ENCODE data around the gene ADAMTS10.

Gene ADAMTS10

GRCh38 chr19:8631425-8631819 lies 20.9 kb upstream of the ADAMTS10 start:
- peak; percentile 4; the same call in 1 of the 2 replicates for TF ChIP-seq NFIC (IDR thresholded peaks at IDR 0.05)
- no peak; the same call in 1 of the 2 replicates for TF ChIP-seq TEAD4 (IDR thresholded peaks at IDR 0.05)
- peak; percentile 21 for TF ChIP-seq TCF12 (IDR thresholded peaks at IDR 0.05; ENCODE audit: low read depth)

GRCh38 chr19:8630796-8631424 lies 20.4 kb upstream of the ADAMTS10 start:
- peak; percentile 67 for TF ChIP-seq TEAD4 (IDR thresholded peaks at IDR 0.05)
- no peak for TF ChIP-seq CREB1 (IDR thresholded peaks at IDR 0.05; ENCODE audit: low read depth)
- peak; percentile 76 for TF ChIP-seq EP300 (IDR thresholded peaks at IDR 0.05; ENCODE audit: borderline replicate concordance)
- TF ChIP-seq FOXM1 (IDR thresholded peaks at IDR 0.05; ENCODE audit: borderline replicate concordance, low read depth) = 0 out of 2 replicates have a peak, but pooled peaks have one; percentile 47
- TF ChIP-seq NFIC (IDR thresholded peaks at IDR 0.05) = peak; percentile 80
- TF ChIP-seq TCF12 (IDR thresholded peaks at IDR 0.05; ENCODE audit: low read depth) = peak; percentile 84

GRCh38 chr19:8629996-8630683 lies 19.6 kb upstream of the ADAMTS10 start, which contains the start of gene NFILZ:
Gene NFILZ (plus strand): TSS chr19:8630633. CDS start chr19:8676766, 46,133 bp downstream.
- TF ChIP-seq TAF1 (IDR thresholded peaks at IDR 0.05; ENCODE audit: low read depth) (no peak), REST (IDR thresholded peaks at IDR 0.05; ENCODE audit: low read depth) (no peak), ZBTB7A (IDR thresholded peaks at IDR 0.05; ENCODE audit: low read depth) (no peak), CREB1 (IDR thresholded peaks at IDR 0.05; ENCODE audit: low read depth) (no peak), TEAD4 (IDR thresholded peaks at IDR 0.05) (no peak), MAX (IDR thresholded peaks at IDR 0.05) (no peak), EP300 (IDR thresholded peaks at IDR 0.05; ENCODE audit: borderline replicate concordance) (no peak), USF1 (IDR thresholded peaks at IDR 0.05) (no peak), TCF12 (IDR thresholded peaks at IDR 0.05; ENCODE audit: low read depth) (no peak), FOXM1 (IDR thresholded peaks at IDR 0.05; ENCODE audit: borderline replicate concordance, low read depth) (no peak), RAD21 (IDR thresholded peaks at IDR 0.05; ENCODE audit: low read depth) (no peak)

- no peak for TF ChIP-seq CREB1 (IDR thresholded peaks at IDR 0.05; ENCODE audit: low read depth)
- no peak for TF ChIP-seq EGR1 (IDR thresholded peaks at IDR 0.05)
Measured at GRCh38 chr19:8629184-8629583, 18.7 kb upstream of the ADAMTS10 start.

GRCh38 chr19:8626842-8627241 lies 16.3 kb upstream of the ADAMTS10 start:
- TF ChIP-seq NFIC (IDR thresholded peaks at IDR 0.05) (peak; percentile 31), YY1 (IDR thresholded peaks at IDR 0.05; ENCODE audit: low read depth) (no peak), MAX (IDR thresholded peaks at IDR 0.05) (peak; percentile 60), FOXM1 (IDR thresholded peaks at IDR 0.05; ENCODE audit: borderline replicate concordance, low read depth) (no peak), CREB1 (IDR thresholded peaks at IDR 0.05; ENCODE audit: low read depth) (no peak), CEBPB (IDR thresholded peaks at IDR 0.05) (no peak), RAD21 (IDR thresholded peaks at IDR 0.05; ENCODE audit: low read depth) (no peak), TEAD4 (IDR thresholded peaks at IDR 0.05) (peak; percentile 60), TCF12 (IDR thresholded peaks at IDR 0.05; ENCODE audit: low read depth) (no peak), REST (IDR thresholded peaks at IDR 0.05; ENCODE audit: low read depth) (no peak), USF1 (IDR thresholded peaks at IDR 0.05) (no peak)

GRCh38 chr19:8622886-8623285 lies 12.4 kb upstream of the ADAMTS10 start:
- TF ChIP-seq RAD21 (IDR thresholded peaks at IDR 0.05; ENCODE audit: low read depth) = peak; percentile 35
